Upper lobe of left lung (tissue), 4 donors: Measurements from ENCODE around the gene ALPP.

Source experiments
- POLR2AphosphoS5 ChIP-seq, 2 donors: sonication (generic); formaldehyde crosslinking; IDR thresholded peaks; one replicate each; pipeline ENCODE4 v1.5.1; 2017; ENCODE audit warnings: antibody characterized with exemption in 2 of 2
- TF ChIP-seq, protein P1 (sequence below), 6 experiments: fragments of 450-650 bp in 4 of 6; fragments of 200-600 bp in 2 of 6; sonication (generic) in 2 of 6; IDR thresholded peaks; one replicate each; pipeline ENCODE4 v1.5.1; 2016 to 2019; ENCODE audit warnings: antibody characterized with exemption in 6 of 6

DNA sequence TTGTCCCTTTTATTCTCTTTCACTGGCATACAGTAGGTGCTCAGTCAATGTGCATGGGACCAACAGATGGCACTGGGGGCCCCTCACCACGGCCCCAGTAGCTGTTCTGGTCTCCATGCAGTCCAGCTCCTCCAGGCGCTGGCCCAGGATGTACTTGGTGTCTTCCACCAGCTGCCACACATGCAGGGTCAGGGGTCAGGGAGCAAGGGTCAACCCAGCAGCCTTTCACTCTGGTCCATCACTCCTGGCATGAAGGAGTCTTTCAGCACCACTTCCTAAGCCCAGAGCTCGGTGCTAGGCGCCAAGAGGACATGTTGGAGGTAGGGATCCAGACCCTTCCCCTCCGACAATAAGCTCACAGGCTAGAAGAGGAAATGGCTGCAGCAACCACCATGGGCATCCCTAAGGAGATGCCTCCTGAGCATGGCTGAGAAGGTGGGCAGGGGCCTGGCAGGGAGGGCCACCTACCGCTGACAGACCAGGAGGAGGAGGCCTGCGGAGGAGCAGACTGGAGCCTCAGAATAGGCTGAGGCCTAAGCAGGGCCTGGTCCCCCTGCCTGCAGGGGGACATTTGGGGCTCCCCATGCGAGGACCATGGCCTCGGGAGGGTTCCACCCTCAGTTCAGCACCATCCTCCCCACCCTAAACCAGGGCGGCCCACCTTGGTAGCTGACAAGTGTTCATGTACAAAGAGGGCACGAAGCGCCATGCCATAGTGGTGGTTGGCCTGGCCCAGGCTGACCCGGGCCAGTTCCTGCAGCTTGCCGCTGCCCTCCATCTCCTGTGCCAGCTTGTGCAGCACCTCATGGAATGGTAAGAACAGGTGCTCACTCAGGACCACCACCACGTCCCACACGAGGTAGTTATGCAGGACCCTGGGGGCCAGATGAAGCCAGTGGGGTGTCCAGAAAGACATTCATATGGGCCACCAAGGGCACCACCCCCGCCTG, 38.2 kb downstream of the ALPP start:
- TF ChIP-seq, protein P1, sequence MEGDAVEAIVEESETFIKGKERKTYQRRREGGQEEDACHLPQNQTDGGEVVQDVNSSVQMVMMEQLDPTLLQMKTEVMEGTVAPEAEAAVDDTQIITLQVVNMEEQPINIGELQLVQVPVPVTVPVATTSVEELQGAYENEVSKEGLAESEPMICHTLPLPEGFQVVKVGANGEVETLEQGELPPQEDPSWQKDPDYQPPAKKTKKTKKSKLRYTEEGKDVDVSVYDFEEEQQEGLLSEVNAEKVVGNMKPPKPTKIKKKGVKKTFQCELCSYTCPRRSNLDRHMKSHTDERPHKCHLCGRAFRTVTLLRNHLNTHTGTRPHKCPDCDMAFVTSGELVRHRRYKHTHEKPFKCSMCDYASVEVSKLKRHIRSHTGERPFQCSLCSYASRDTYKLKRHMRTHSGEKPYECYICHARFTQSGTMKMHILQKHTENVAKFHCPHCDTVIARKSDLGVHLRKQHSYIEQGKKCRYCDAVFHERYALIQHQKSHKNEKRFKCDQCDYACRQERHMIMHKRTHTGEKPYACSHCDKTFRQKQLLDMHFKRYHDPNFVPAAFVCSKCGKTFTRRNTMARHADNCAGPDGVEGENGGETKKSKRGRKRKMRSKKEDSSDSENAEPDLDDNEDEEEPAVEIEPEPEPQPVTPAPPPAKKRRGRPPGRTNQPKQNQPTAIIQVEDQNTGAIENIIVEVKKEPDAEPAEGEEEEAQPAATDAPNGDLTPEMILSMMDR (IDR thresholded peaks at IDR 0.05), result no peak
- no peak for TF ChIP-seq POLR2AphosphoS5 (IDR thresholded peaks at IDR 0.05)
